Stimulated activated CD4-positive, alpha-beta T cell treated with anti-CD3 and anti-CD28 coated beads, Interleukin-12 subunit alpha, Interleukin-12 subunit beta, amount 100 ng/mL, for 24 hours (primary cell): Measurements from ENCODE around the gene SLC25A45.
A peak's percentile ranks its signal among the peaks of the same experiment; 100 is the strongest.

Experiments
- DNase-seq, 2 experiments: peaks; one replicate each; pipeline ENCODE4 v3.0.0-alpha.2; 2020; ENCODE audit warnings: low read depth in 2 of 2

The SLC25A45 gene

DNA sequence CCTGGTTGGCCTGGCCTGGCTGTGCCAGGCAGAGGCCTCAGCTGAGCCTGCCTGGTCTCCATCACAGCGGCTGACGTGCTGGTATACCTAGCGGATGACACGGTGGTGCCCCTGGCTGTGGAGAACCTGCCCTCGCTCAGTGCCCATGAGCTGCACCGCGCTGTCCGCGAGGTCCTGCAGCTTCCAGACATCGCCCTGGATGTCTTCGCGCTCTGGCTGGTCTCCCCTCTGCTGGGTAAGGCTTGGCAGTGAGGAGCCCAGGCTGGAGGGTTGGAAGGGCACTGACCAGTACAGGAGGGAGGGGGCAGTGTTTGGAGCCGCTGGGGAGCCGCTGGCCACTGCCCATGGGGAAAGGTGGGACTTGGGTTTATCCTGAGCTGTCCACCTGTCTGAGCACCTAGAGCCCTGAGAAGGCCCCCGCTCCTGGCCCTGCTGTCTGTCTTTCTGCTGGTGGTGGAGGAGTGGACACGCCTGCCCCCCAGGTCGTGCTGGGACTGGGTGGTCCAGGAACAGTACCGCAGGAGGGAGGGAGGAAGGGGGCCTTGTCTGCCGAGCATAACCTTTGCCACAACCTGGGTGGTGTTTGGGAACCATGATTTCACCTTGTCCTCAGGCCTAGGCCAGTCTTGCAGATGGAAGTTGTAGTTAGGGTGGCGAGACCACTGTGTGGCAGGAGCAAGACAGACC, 7.0 kb upstream of the SLC25A45 start:
- no peak for DNase-seq

DNA sequence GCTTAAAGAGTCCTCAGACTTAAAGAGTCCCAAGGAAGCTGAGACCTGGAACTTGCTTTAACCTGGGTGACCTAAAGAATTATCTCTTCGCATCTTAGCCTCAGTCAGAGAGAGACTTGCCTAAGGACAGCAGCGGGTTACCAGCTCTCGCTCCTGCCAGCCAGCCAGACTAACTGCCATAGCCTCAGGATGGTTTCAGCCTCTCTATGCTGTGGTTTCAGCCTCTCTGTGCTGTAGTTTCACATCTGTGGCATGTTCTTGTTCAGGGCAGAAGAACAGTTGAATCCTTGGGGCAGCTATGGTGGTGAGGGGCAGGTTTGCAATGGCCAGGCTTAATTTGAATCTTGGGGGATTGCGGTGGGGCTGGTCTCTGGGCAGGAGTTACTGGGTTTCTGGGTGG, 6.3 kb upstream of the SLC25A45 start:
- DNase-seq = no peak

DNA sequence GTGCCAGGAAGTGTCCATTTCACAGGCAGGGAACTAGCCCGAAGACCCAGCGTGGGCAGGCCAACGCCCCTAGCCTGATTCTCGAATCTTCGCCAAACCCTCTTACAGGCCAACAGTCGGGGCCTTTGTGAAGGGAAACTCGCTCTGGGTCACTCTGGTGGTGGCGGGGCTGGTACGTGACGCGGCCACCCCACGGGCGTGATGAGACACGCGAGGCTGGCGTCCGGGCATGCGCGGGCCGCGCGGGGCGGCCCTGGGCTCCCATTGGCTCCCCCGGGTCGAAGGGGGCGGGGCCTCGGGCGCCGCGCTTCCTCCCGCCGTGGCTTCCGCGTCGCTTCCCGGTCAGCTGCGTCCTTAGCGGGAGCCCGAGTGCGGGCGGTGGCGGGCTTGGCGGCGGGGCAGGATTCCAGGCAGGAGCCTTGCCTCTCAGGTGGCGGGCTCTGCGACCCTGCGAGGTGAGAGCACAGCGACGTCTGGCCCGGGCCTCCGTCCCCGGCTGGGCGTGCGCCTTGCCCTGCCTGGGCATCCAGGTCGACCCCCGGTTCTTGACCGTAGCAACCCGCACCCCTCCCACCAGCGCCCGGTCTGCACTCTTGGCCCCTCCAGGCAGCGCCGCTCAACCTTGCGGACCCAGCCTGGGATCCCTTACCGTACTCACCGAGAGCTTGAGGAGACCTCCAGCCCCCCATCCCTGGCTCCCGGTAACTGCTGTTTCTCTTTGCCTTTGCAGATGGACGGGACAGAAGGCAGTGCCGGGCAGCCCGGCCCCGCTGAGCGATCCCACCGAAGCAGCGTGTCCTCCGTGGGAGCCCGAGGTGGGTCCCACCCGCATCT, 4.1 kb upstream of the SLC25A45 start, which contains the start of gene FRMD8:
Gene FRMD8, plus strand, starts transcription at position 331 of the 834 bp plus-strand sequence. Its CDS starts 400 bp downstream, at position 731.
- peak; percentile 70 to 76 for DNase-seq

DNA sequence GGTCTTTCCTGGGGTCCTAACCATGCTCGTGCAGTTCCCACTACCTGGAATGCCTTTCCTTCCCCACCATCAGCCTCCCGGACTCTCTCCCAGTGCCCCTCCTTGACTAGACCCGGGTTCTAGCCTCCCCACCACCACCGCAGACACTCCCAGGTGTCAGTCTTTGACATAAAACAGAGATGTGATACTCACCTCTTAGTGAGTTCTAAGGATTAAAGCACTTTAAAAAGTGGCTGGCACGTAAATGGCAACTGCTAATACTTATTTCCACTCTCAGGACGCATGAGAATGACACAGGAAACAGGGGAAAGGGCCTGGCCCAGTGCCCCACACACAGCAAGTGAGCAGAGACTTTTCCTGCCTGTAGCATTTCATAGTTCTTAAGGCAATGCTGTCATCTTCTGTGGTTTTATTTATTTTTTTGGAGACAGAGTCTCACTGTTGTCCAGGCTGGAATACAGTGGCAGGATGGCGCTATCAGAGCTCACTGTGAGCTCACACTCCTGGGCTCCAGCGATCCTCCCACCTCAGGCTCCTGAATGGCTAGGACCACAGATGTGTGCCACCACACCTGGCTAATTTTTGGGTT, 1.9 kb upstream of the SLC25A45 start:
- DNase-seq = no peak

DNA sequence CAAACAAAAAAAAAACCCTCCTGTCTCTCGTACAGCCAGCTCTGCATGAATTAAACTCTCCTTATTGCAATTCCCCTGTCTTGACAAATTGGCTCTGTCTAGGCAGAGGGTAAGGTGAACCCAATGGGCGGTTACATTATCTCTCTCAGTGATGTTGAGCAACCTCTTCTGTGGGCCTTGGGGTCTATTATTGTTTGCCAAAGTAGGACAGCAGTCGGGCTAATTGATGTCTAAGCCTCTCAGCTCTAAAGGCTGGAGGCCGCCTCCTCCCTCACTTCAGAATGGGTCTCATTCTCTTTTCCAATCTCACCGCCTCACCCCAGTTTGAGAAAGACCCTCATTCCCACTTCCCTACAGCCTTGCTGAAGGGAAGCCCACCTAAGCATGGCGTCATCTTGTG, 1.3 kb upstream of the SLC25A45 start:
- DNase-seq = no peak

DNA sequence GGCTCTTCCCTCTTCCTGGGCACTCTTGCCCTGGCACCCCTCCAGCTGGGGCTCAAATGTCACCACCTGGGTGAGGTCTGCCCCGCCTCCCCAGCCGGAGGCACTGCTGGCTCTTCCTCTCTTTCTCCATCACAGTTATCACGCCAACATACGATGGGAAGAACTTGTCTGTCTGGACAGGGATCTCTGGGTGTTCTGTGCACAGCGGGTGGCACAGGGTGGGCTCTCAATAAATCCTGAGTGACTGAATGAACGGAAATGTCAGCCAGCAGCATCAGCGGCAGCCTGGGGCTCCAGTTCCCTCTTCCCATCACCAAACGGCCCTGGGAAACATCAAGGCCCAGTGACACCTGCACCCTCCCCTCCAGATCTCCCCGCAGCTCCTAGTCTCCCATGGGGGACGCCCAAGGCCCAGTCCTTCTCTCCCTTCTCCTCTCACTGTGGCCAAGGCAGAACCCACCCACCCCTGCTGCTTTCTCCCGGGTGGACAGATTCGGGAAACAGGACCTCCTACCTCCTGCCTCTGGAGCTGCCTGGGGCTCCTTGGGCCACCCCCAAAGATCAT, 440 bp upstream of the SLC25A45 start:
- no peak for DNase-seq

DNA sequence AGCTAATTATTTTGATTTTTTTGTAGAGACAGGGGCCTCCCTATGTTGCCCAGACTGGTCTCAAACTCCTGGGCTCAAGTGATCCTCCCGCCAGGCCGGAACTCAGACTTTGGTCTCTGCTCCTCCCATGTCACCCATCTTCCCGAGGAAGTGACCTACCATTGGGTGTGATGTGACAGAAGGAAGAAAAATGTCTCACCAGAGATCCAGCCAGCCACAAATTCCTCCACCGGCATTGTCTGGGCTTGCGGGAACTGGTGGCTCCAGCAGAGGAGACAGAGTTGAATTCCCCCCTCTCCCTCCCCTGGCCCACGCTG, 772 bp downstream of the SLC25A45 start:
- peak in 1 of 2 experiments; percentile 36 for DNase-seq

DNA sequence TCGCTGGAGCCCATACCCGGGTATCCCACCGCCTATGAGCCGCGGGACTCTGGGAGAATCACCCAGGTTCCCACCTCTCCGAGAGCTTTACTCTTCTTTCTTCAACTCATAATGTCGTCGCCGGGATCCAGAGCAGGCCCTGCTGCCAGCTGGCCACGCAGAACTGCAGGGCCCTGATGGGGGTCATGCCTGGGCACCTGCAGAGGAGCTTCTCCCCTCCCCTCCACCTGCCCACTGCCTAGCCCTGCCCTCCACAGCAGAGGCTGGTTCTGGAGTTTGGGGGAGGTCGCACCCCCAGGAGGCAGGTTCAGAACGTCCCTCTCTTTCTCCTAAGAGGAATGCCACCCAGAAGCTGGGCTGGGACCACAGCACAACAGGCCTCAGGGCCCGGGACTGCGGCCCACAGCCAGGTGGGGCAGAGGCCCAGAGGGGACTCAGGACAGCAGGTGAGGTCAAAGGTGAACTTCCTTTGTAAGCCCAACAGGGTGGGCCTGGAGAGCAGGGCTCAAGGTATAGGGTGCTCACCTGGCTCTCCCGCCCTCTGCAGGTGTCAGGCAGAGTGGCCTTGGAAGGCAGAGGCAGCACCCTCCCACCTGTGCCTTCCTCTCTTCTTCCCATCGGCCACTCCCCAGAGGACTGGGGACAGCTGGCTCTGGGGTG, 1.9 kb downstream of the SLC25A45 start:
- DNase-seq = no peak

DNA sequence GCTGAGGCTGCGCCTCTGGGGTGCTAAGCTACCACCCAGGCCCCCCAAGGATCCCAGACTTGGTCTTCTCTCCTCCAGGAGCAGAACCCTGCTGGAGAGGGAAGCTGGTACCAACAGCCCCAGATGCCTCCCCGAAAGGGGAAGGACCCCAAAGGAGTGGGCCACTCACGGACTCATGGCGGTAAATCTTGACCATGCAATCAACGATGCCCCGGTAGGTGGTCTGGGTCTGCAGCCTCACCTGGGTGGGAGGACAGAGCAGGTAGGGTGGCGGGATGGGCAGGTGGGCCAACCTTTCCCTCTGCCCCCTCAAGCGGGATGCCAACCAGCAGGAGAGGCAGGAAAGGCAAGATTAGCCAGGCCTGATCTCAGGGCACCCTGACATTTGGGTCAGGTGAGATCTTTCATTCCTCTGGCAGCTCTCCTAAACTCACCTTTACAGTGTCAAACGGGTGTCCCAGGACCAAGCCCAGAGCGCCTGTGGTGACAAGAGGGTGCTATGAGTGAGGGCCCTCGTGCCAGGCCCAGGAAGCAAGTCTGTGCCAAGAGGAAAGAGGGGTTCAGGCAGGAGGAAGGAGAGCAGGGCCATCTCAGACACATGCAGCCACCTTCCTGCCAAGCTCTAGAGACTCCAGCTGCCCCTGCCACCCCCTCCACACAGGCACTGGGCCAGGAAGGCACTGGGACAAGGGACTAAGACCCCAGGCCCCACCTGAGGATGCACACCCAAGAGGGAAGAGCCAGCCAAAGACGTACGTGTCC, 2.6 kb downstream of the SLC25A45 start:
- no peak for DNase-seq

DNA sequence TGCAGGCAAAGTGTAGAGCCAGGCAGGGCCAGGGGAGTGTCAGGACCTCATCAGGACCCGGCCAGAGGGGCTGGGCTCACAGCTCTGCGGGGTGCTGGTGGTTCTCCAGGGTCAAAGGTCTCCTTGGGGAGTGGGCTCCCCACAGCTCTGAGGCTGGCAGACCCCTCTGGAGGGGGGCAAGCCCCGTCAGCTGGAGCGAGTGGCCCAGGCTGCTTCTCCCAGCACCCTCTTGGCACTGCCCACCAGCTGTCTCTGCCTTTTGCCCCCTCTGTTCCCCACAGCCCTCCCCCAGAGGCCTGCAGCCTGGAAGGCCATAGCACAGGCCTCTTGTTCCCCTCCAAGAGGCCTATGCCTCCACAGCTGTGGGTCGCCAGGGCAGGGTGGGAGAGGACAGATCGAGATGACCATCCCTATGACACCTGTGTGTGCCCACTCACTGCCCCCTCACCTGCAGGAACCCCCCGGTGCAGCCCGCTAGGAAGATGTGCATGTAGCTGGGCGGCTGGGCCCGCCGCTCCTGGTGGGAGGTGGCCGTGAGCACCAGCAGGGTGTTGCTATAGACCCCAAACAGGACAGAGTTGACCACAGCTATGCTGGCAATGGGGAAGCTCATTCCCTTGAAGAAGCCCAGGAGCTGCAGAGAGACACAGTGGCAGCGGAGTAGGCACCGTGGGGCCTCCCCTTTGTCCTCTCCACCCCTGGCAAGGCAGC, 3.4 kb downstream of the SLC25A45 start:
- DNase-seq = no peak

DNA sequence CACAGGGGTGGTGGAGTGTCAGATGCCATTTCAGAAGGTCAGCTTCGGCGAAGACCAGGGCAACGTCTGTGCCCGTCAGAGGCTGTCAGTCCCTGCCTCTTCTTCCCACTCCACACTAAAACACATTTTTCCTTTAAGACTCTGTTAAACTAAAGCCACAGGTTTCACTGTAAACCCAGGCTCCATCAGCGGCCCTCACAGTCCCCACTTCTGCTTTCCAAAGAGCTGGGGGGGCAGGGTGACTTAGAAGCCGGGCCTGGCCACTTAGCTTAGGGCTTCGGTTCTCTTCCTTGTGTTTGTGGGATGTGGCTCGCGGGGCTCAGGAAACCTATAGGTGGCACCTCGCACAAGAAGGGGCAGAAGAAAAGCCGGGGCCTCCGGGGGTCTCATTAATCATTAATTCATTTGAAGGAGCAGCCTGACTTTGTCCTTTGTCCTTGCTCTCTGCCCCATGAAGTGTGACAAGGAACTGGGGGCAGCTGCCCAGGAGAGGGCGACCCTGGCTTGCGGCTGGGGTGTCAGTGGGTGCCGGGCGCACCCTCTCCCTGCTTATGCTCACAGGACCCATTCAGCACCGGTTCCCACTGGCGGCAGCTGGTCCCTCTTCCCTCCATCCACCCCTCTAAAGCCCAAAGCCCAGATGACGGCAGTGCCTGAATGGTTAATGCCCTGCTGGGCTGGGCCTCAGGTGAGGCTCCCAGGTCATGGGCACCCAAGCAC, 4.1 kb downstream of the SLC25A45 start:
- no peak for DNase-seq

DNA sequence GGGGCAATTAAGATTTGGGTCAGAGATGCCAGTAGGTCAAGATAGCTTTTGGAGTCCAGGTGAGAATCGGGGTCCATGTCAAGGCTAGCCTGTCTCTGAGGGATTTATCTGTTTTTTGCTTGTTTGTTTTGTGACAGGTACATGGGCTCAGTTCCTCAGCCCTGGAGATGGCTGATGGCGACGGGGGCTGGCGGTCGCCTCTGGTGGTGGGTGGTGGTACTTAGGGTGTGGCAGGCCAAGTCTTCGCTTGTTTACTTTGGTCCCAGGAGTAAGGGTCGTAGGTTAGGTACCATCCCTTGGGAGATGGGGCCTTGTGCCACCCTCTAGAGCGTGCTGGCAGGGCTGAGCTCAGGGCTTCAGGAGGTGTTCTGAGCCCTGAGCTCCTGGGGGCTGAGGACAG, 4.7 kb downstream of the SLC25A45 start:
- no peak for DNase-seq

DNA sequence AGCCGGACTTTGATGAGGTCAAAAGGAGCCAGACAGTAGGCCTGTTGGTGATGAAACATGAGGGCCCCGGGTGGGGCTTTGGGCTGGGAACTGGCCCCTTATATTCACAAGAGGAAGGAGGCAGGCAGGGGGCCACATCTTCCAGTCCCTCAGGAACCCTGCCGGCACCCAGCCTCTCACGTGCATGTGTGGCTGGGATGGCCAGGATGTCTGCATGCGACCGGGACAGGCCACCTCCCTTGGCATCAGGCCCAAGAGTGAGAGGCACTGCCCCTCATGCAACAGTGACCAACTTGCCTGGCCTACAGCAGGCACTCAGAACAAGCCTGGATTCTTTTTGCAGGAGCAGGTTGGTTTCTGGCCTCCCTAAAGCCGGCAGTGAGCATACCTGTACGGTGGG, 5.4 kb downstream of the SLC25A45 start:
- no peak for DNase-seq

DNA sequence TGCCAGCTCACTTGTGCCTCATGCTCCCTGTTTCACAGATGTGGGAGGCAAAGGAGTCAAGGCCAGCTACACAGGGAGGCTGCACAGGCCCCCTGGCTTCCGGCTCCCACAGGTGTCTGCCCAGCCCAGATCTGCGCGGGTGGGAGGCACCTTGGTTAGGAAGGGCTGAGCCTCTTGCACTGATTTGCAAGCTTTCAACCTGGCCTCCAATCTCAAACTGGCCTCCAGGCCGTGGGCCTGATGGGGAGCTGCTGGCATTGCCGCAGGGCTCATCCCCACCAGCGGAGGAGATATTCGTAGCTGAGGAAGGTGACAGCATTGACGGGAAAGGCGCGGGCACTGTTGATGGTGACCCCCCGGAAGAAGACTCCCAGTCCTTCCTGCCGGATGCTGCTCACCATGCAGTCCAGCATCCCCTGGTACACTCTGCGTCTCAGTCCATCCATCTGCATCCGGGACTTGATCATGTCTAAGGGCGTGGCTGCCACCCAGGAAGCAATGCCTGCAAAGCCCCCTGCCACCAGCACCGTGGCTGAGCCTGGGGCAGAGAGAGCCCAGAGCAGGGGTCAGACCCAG, 6.2 kb downstream of the SLC25A45 start:
- no peak for DNase-seq

DNA sequence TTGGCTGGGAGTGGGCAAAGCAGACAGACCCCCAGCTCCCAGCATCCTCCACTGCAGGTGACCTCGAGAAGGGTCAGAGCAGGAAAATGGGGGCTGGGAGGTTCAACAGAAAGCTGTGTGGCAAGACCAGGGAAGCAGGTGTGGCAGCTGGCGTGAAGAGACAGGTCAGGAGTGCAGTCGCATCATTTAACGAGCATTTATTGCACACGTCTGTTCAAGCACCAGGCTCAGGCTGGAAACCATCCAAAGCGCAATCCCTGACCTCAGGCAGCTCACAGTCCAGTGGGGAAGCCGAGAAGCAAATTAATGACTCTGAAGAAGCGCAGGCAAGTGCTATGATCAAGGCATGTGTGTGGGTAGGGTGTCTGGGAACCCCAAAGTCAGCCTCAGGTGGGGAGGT, 7.4 kb downstream of the SLC25A45 start:
- DNase-seq = no peak

DNA sequence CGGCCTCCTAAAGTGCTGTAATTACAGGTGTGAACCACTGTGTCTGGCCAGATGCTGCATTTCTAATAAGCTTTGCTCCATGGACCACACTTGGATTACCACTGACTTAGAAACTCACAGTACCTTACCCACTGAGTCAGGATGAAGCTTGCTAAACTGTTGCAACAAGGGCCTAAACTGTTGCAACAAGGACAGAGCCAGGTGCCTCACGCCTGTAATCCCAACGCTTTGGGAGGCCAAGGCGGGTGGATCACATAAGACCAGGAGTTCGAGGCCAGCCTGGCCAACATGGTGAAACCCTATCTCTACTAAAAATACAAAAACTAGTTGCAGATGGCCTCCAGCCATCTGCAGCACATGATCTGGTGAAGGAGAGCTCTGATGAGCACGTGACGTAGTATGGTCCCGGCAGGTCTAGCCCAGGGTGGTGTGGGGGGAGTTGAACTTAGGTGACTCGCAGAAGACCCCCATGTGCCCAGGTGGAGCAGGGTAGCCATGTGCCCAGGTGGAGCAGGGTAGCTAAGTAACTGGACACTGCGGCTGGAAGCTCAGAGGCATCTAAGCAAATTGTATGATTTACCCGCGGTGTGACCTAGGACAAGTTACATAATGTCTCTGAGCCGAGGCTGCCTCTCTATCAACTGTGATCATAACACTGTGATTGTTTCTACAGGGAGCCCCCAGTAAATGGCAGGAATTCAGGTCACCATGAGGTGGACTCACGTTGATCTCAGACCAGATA, 8.4 kb downstream of the SLC25A45 start:
- DNase-seq = no peak

DNA sequence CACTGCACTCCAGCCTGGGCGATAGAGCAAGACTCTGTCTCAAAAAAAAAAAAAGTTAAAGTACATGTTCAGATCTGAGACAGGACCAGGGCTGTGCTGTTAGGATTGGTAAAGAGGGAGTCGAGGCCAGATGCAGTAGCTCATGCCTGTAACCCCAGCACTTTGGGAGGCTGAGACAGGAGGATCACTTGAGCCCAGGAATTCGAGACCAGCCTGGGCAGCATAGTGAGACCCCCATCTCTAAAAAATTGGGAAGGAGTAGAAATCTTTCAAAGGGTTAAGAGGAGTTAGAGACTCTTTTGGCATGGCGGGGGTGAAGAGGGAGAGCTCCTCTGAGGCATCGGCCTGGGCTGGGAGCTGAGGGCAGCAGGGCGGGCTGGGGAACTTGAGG, 11.8 kb downstream of the SLC25A45 start:
- DNase-seq = no peak

DNA sequence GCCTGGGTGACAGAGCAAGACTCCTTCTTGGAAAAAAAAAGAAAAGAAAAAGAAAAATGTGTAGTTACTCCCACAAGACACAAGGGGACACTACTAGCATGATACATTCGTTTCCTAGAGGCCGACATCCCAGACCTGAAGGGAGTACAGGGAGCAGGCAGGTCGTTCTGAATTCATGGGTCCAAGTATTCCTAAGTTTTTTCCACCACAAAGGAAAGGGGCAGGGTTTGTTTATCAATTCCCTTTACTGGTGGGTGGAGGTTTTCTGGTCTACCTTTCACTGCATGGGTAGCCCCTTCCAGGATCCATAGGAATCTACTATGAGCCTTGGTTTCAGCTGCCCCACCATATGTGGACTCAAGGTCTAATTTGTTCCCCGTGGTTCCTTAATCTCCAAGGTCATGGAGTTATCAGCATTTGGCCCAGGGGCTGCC, 16.1 kb downstream of the SLC25A45 start:
- DNase-seq = no peak

DNA sequence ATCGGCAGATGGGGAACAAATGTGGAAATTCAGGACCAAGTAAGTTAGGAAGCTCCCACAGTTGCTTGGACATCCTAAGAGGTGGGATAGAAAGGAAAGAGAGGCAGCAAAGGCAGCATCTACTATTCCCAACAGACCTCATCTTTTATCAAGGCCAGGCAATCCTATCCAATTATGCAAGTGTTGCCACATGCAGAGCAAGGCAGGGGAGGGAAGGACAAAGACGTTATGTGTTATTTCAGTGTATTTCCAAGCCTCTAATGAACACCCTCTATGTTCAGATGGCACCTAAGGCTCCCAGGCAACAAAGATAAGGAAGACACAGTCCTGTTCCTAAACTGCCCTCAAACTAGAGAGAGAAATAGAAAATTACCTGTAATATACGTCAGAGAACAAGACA, 18.7 kb downstream of the SLC25A45 start:
- no peak for DNase-seq
